ENCODE results near the gene RCBTB2. TPM values are rescaled to one million over a fixed set of nuclear protein-coding genes. Genes with fewer than 3 reads are reported as not detected.

The RCBTB2 gene
- total RNA-seq, 4 donors from 2014 or later, result 2.6 to 72.0 (median 9.5) TPM

DNA sequence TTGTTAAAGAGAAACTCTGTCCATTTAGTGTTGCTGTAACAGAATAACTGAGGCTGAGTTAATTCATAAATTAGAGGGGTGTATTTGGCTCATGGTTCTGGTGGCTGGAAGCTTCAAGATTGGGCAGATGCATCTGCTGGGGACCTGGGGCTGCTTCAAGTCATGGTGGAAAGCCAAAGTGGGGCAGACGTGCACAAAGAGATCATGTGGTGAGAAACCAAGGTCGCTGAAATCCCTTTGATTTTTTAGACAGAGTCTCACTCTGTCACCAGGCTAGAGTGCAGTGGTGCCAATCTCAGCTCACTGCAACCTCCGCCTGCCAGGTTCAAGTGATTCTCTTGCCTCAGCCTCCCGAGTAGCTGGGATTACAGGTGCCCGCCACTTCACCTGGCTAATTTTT is 46.0 kb downstream of the RCBTB2 start:
- H3K4me3 ChIP-seq, result no peak overlapping the region
- H3K36me3 ChIP-seq, result peaks cover 0 to 2% of the 10 kb centered on the region in 2 donors
- H3K4me1 ChIP-seq, result no peaks in the 10 kb centered on the region
- intact Hi-C loops (cut with DNase I; ENCODE audit: low total_unique reads), result no loop called here
- H3K27ac ChIP-seq, result no peak overlapping the region
- no peak for TF ChIP-seq POLR2A (IDR thresholded peaks at IDR 0.05)
- no peaks in the 10 kb centered on the region for H3K9me3 ChIP-seq
- no peak for DNase-seq
- no peaks in the 10 kb centered on the region for H3K27me3 ChIP-seq

DNA sequence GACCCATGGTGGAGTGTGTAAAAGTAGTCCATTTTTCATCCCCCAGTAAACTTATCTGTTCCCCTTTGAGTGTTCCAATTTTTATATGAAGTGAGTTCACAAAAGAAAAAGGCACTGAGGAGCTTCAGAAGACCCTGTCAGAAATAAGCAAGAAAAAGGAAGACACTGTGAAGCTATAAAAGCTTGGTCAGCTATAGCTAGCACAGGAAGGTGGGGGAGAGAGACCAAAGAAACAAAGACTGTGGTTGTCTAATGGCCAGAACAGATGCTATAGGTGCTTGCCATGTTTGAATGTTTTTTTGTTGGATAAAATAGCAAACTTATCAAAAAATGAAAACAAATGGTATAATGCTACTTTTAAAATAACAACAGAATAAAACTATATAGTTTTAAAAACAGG is 46.5 kb downstream of the RCBTB2 start:
- no peak overlapping the region for H3K4me3 ChIP-seq
- intact Hi-C loops (cut with DNase I; ENCODE audit: low total_unique reads), result no loop called here
- H3K27me3 ChIP-seq, result no peaks in the 10 kb centered on the region
- H3K4me1 ChIP-seq, result no peaks in the 10 kb centered on the region
- H3K9me3 ChIP-seq, result no peaks in the 10 kb centered on the region
- no peak for TF ChIP-seq POLR2A (IDR thresholded peaks at IDR 0.05)
- TF ChIP-seq, protein P1, sequence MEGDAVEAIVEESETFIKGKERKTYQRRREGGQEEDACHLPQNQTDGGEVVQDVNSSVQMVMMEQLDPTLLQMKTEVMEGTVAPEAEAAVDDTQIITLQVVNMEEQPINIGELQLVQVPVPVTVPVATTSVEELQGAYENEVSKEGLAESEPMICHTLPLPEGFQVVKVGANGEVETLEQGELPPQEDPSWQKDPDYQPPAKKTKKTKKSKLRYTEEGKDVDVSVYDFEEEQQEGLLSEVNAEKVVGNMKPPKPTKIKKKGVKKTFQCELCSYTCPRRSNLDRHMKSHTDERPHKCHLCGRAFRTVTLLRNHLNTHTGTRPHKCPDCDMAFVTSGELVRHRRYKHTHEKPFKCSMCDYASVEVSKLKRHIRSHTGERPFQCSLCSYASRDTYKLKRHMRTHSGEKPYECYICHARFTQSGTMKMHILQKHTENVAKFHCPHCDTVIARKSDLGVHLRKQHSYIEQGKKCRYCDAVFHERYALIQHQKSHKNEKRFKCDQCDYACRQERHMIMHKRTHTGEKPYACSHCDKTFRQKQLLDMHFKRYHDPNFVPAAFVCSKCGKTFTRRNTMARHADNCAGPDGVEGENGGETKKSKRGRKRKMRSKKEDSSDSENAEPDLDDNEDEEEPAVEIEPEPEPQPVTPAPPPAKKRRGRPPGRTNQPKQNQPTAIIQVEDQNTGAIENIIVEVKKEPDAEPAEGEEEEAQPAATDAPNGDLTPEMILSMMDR (IDR thresholded peaks at IDR 0.05), result no peak
- H3K36me3 ChIP-seq, result peaks cover 0 to 2% of the 10 kb centered on the region in 2 donors
- no peak overlapping the region for H3K27ac ChIP-seq
- DNase-seq, result no peak

DNA sequence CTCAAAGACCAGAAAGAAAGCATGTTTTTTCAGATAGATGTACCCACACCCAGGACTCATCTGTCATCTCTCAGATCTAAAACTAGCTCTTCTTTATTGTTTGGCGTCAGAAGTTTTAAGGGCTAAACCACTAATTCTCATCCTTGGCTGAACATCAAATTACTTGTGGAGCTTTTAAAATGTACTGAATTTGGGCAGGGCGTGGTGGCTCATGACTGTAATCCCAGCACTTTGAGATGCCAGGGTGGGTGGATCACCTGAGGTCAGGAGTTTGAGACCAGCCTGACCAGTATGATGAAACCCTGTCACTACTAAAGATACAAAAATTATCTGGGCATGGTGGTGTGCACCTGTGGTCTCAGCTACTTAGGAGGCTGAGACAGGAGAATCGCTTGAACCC is 47.4 kb downstream of the RCBTB2 start:
- H3K27ac ChIP-seq, result no peak overlapping the region
- DNase-seq, result no peak
- no peaks in the 10 kb centered on the region for H3K4me1 ChIP-seq
- H3K36me3 ChIP-seq, result peaks cover 0 to 2% of the 10 kb centered on the region in 2 donors
- no peaks in the 10 kb centered on the region for H3K27me3 ChIP-seq
- no peaks in the 10 kb centered on the region for H3K9me3 ChIP-seq
- H3K4me3 ChIP-seq, result no peak overlapping the region
- TF ChIP-seq POLR2A (IDR thresholded peaks at IDR 0.05), result no peak
- TF ChIP-seq, protein P1 (IDR thresholded peaks at IDR 0.05), result no peak
- intact Hi-C loops (cut with DNase I; ENCODE audit: low total_unique reads), result no loop called here

DNA sequence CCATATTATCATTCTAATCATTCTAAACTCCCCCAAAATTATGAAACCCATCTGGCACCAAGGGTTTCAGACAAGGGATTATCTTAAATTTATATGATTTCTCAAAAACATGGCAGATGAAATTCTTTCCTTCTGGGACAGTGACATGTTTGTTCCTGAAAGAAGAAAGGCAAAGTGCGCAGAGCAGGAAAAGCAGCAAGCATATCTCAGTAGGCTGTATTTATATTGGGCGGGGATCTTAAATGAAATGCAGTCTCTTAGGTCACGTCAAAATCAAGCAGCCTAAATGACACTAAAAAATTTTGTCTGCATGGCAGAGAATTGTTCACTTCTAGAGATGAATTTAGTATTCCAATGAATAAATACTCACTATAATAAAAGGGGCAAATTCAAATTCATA is 49.3 kb downstream of the RCBTB2 start:
- peaks cover 0 to 2% of the 10 kb centered on the region in 2 donors for H3K36me3 ChIP-seq
- H3K9me3 ChIP-seq, result no peaks in the 10 kb centered on the region
- no peak overlapping the region for H3K27ac ChIP-seq
- intact Hi-C loops (cut with DNase I; ENCODE audit: low total_unique reads), result no loop called here
- TF ChIP-seq, protein P1 (IDR thresholded peaks at IDR 0.05), result no peak
- TF ChIP-seq POLR2A (IDR thresholded peaks at IDR 0.05), result no peak
- no peak for DNase-seq
- H3K27me3 ChIP-seq, result no peaks in the 10 kb centered on the region
- no peak overlapping the region for H3K4me3 ChIP-seq
- no peaks in the 10 kb centered on the region for H3K4me1 ChIP-seq

DNA sequence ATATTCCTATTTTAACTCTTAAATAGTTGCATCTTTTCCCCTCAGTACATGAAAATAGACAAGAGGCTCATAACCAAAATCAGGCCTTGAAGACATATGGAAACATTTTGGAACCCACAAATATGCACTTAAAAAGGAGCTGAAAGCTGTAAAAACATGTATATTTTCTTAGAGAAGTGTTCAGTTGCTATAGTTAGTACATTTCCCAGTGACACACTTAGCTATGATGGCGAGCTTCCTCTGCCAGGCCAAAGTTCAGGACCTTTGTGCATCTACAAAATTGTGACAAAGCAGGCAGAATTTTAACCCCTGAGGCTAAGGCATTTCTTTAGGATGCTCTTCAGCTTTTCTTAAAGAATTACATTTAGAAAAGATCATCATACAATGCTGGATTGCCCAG is 54.5 kb downstream of the RCBTB2 start:
- H3K4me3 ChIP-seq, result no peak overlapping the region
- TF ChIP-seq, protein P1 (IDR thresholded peaks at IDR 0.05), result no peak
- no peak for TF ChIP-seq POLR2A (IDR thresholded peaks at IDR 0.05)
- no peaks in the 10 kb centered on the region for H3K27me3 ChIP-seq
- DNase-seq, result no peak
- H3K4me1 ChIP-seq, result no peaks in the 10 kb centered on the region
- intact Hi-C loops (cut with DNase I; ENCODE audit: low total_unique reads), result no loop called here
- no peaks in the 10 kb centered on the region for H3K9me3 ChIP-seq
- H3K27ac ChIP-seq, result no peak overlapping the region
- peaks cover 0 to 2% of the 10 kb centered on the region in 2 donors for H3K36me3 ChIP-seq
